Stimulated activated CD4-positive, alpha-beta T cell treated with anti-CD3 and anti-CD28 coated beads, Interleukin-15, amount 100 ng/mL, for 48 hours (primary cell): ENCODE data around the gene RASGRF1.

Source experiments
- DNase-seq, 2 donors: peaks; one replicate each; pipeline ENCODE4 v3.0.0-alpha.2; 2020; ENCODE audit warnings: low read depth in 2 of 2

Gene RASGRF1

GRCh38 chr15:79094611-79095021 lies 4.0 kb upstream of the RASGRF1 start:
- DNase-seq = no peak

- no peak for DNase-seq
Observed at GRCh38 chr15:79093352-79093935, 2.9 kb upstream of the RASGRF1 start.

- no peak for DNase-seq
Observed at GRCh38 chr15:79092382-79092781, 1.8 kb upstream of the RASGRF1 start.

GRCh38 chr15:79091204-79091867 lies 756 bp upstream of the RASGRF1 start:
- DNase-seq = peak in 1 of 2 donors; percentile 8

- DNase-seq = no peak
Observed at GRCh38 chr15:79089890-79090486, 592 bp downstream of the RASGRF1 start.

GRCh38 chr15:79089331-79089889 lies 1.2 kb downstream of the RASGRF1 start:
- DNase-seq = no peak

- DNase-seq = no peak
Observed at GRCh38 chr15:79088426-79089205, 2.0 kb downstream of the RASGRF1 start.

- DNase-seq = no peak
Observed at GRCh38 chr15:79086814-79087213, 3.8 kb downstream of the RASGRF1 start.

GRCh38 chr15:79084308-79084968 lies 6.1 kb downstream of the RASGRF1 start:
- no peak for DNase-seq

GRCh38 chr15:79083154-79083553 lies 7.4 kb downstream of the RASGRF1 start:
- DNase-seq = no peak

GRCh38 chr15:79082363-79083070 lies 8.1 kb downstream of the RASGRF1 start:
- no peak for DNase-seq

GRCh38 chr15:79078763-79079410 lies 11.7 kb downstream of the RASGRF1 start:
- no peak for DNase-seq

- DNase-seq = no peak
Observed at GRCh38 chr15:79078003-79078402, 12.6 kb downstream of the RASGRF1 start.

- DNase-seq = no peak
Observed at GRCh38 chr15:79076661-79077060, 13.9 kb downstream of the RASGRF1 start.

GRCh38 chr15:79075256-79075655 lies 15.3 kb downstream of the RASGRF1 start:
- DNase-seq = no peak

- no peak for DNase-seq
Observed at GRCh38 chr15:79073336-79073735, 17.2 kb downstream of the RASGRF1 start.

- DNase-seq = no peak
Observed at GRCh38 chr15:79071901-79072300, 18.7 kb downstream of the RASGRF1 start.

GRCh38 chr15:79068790-79069189 lies 21.8 kb downstream of the RASGRF1 start:
- no peak for DNase-seq

- DNase-seq = no peak
Observed at GRCh38 chr15:79067969-79068368, 22.6 kb downstream of the RASGRF1 start.

- DNase-seq = no peak
Observed at GRCh38 chr15:79067072-79067833, 23.3 kb downstream of the RASGRF1 start.
